Fibroblast of lung (primary cell): ENCODE data around the gene TSNAX. TPM values are rescaled to one million over a fixed set of nuclear protein-coding genes. Genes with fewer than 3 reads are reported as not detected.

Experiments
- DNase-seq, 2 donors: peaks; one replicate each; pipeline versions ENCODE4 v3.0.0 to v3.0.0-alpha.2; 2010; ENCODE audit warnings: low read depth in 2 of 2
- H2AFZ ChIP-seq: 2 replicates; pipeline ENCODE4 v1.5.1; 2012; ENCODE audit warnings: low read length, control low read depth, inconsistent platforms
- H3K27ac ChIP-seq: 2 replicates; pipeline ENCODE4 v1.5.1; 2011; ENCODE audit warnings: low read length, control low read depth; ENCODE audit not compliant: insufficient read depth
- H3K27me3 ChIP-seq: 2 replicates; pipeline ENCODE4 v1.5.1; 2011; ENCODE audit warnings: mild to moderate bottlenecking, low read length; ENCODE audit not compliant: control insufficient read depth, insufficient read depth
- H3K36me3 ChIP-seq: 2 replicates; pipeline ENCODE4 v1.5.1; 2011; ENCODE audit warnings: low read length; ENCODE audit not compliant: control insufficient read depth, insufficient read depth
- H3K4me1 ChIP-seq: 2 replicates; pipeline ENCODE4 v1.5.1; 2011; ENCODE audit warnings: low read length; ENCODE audit not compliant: control insufficient read depth, insufficient read depth; ENCODE audit errors: extremely low read depth
- H3K4me2 ChIP-seq: 2 replicates; pipeline ENCODE4 v1.5.1; 2011; ENCODE audit warnings: low read length, control low read depth; ENCODE audit not compliant: insufficient read depth; ENCODE audit errors: extremely low read depth
- H3K4me3 ChIP-seq, 4 experiments: fragments of 200-600 bp in 1 of 4; sonication (generic) in 1 of 4; replicated peaks in 1 of 4; 2 replicates each; pipeline ENCODE4 v1.5.1; 2011 to 2016; ENCODE audit warnings: low read length in 4 of 4, low read depth in 3 of 4, mild to moderate bottlenecking in 3 of 4, control low read depth in 2 of 4, inconsistent platforms in 1 of 4, mixed read lengths in 1 of 4; ENCODE audit not compliant: insufficient read depth in 1 of 4; ENCODE audit errors: control extremely low read depth in 1 of 4
- H3K79me2 ChIP-seq: 2 replicates; pipeline ENCODE4 v1.5.1; 2012; ENCODE audit warnings: mild to moderate bottlenecking, low read length, inconsistent platforms; ENCODE audit not compliant: control insufficient read depth, insufficient read depth
- H3K9ac ChIP-seq: 2 replicates; pipeline ENCODE4 v1.5.1; 2011; ENCODE audit warnings: mild to moderate bottlenecking, low read length, control low read depth; ENCODE audit not compliant: insufficient read depth
- H3K9me3 ChIP-seq: 2 replicates; pipeline ENCODE4 v1.5.1; 2012; ENCODE audit warnings: low read depth, low read length; ENCODE audit not compliant: control insufficient read depth, insufficient read depth
- H4K20me1 ChIP-seq: 2 replicates; pipeline ENCODE4 v1.5.1; 2011; ENCODE audit warnings: low read length; ENCODE audit not compliant: control insufficient read depth, insufficient read depth; ENCODE audit errors: extremely low read depth
- CTCF ChIP-seq, 2 donors: IDR thresholded peaks in 1 of 2; conservative IDR thresholded peaks in 1 of 2; 1 replicate in 1 of 2; 2 replicates in 1 of 2; pipeline ENCODE4 v1.5.1; 2011 to 2012; ENCODE audit warnings: low read length in 2 of 2, control low read depth in 1 of 2, inconsistent platforms in 1 of 2, low read depth in 1 of 2, mild to moderate bottlenecking in 1 of 2
- EZH2 ChIP-seq: IDR thresholded peaks from 2 replicates; pipeline ENCODE4 v1.5.1; 2012; ENCODE audit warnings: low read length, control low read depth, mild to moderate bottlenecking; ENCODE audit errors: missing control alignments
- polyA plus RNA-seq, 2 donors: library from polyadenylated mRNA; depleted of rRNA in 1 of 2; stranded (reverse) in 1 of 2; unstranded in 1 of 2; fragments of >200 nt; gene quantifications; 2 replicates each; pipeline ENCODE4 v1.2.1, GENCODE V29; 2011 to 2012; ENCODE audit warnings: missing spikeins in 1 of 2
- total RNA-seq: library from RNA; depleted of rRNA; stranded (reverse); fragments of >200 nt; gene quantifications from 2 replicates; pipeline ENCODE4 v1.2.1, GENCODE V29; 2014

The TSNAX gene
- total and polyA plus RNA-seq, 2 donors (not counting 1 experiment from before 2014, with no cell fraction given), result 30.2 to 46.3 TPM

GRCh38 chr1:231481289-231481688, 47.2 kb upstream of the TSNAX start:
- DNase-seq, result no peak

DNA sequence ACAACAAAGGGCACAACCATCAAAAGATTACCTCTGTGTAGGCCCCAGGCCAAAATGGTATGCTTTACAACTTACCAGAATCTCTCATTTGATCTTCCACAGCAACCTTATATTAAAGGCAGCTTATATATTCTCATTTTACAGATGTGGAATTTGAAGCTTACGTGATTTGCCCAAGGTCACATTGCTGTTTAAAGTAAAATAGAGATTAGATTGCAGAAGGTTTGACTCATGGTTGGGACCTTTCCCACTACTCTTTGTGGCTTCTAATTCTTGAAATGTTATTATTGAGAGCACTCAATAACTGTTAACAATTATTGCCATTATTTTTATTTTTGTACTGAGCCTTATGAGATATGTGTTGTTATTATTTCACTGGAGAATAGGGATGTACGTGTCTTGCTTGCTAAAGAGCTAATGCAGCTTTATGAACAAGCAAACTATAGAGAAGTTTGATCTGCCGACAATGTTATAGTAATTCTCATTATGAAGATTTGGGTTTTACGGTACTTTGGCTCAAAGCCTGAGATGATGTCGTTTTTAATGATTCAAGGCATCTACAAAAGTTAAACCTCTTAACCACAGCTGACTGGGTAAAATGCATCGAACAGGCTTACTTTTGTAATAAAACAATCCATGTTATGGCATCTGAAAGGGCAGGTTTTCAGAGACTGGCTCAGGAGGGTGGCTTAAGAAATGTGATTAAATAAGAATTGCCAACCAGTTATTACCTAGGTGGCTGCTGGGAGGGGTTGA, 43.3 kb upstream of the TSNAX start:
- Histone ChIP-seq H3K4me1 (no peaks in the 10 kb centered on the region), H3K36me3 (no peaks in the 10 kb centered on the region), H2AFZ (no peak overlapping the region), H4K20me1 (no peaks in the 10 kb centered on the region), H3K9me3 (no peaks in the 10 kb centered on the region), H3K27me3 (no peaks in the 10 kb centered on the region), H3K4me3 (no peak overlapping the region), H3K9ac (no peak overlapping the region), H3K79me2 (no peaks in the 10 kb centered on the region), H3K27ac (no peak overlapping the region), H3K4me2 (no peak overlapping the region)
- TF ChIP-seq CTCF (conservative IDR thresholded peaks at IDR 0.05 in 1 of 2, IDR thresholded peaks at IDR 0.05 in 1 of 2; ENCODE audit: low read depth in 1 of 2, low read length in 2 of 2), result no peak
- peak; percentile 29 to 43 for DNase-seq

More at GRCh38 chr1:231481289-231481688, 47.2 kb upstream of the TSNAX start:
- Histone ChIP-seq H3K4me2 (no peak overlapping the region), H3K36me3 (no peaks in the 10 kb centered on the region), H3K4me1 (no peaks in the 10 kb centered on the region), H4K20me1 (no peaks in the 10 kb centered on the region), H3K27me3 (no peaks in the 10 kb centered on the region), H3K79me2 (no peaks in the 10 kb centered on the region), H2AFZ (no peak overlapping the region), H3K9ac (no peak overlapping the region), H3K4me3 (no peak overlapping the region), H3K27ac (no peak overlapping the region), H3K9me3 (no peaks in the 10 kb centered on the region)
- TF ChIP-seq CTCF (conservative IDR thresholded peaks at IDR 0.05 in 1 of 2, IDR thresholded peaks at IDR 0.05 in 1 of 2; ENCODE audit: low read depth in 1 of 2, low read length in 2 of 2), result no peak
- no peak for TF ChIP-seq EZH2

- Histone ChIP-seq H2AFZ (no peak overlapping the region), H3K4me2 (no peak overlapping the region), H3K27me3 (no peaks in the 10 kb centered on the region), H3K4me1 (no peaks in the 10 kb centered on the region), H3K4me3 (no peak overlapping the region), H3K27ac (no peak overlapping the region), H4K20me1 (no peaks in the 10 kb centered on the region), H3K36me3 (no peaks in the 10 kb centered on the region), H3K9me3 (no peaks in the 10 kb centered on the region), H3K9ac (no peak overlapping the region), H3K79me2 (no peaks in the 10 kb centered on the region)
- DNase-seq, result peak; percentile 24 to 70
- TF ChIP-seq EZH2, result no peak
- no peak for TF ChIP-seq CTCF (conservative IDR thresholded peaks at IDR 0.05 in 1 of 2, IDR thresholded peaks at IDR 0.05 in 1 of 2; ENCODE audit: low read depth in 1 of 2, low read length in 2 of 2)
Measured at GRCh38 chr1:231487019-231487418, 41.5 kb upstream of the TSNAX start.
